Lower lobe of right lung (tissue), 2 donors: ENCODE results near the gene MOXD1. TPM values are rescaled to one million over a fixed set of nuclear protein-coding genes. Genes with fewer than 3 reads are reported as not detected.
"Not testable (repeated sequence)": the region's sequence is repeated elsewhere in the genome, so short reads cannot be mapped to it uniquely, and the experiment has no call there.

ENCODE experiments used
- ATAC-seq, 2 donors: fragments of 200-7000 bp; cut with Tn5 transposase; one replicate each; pipeline ENCODE4 v1.9.1; 2020 to 2022; ENCODE audit warnings: mild to moderate bottlenecking in 2 of 2, moderate library complexity in 2 of 2
- DNase-seq: peaks from one replicate; pipeline ENCODE4 v3.0.0-alpha.2; 2020
- H3K27ac ChIP-seq: fragments of 200-600 bp; one replicate; pipeline ENCODE4 v1.8.0; 2022
- H3K27me3 ChIP-seq: fragments of 200-600 bp; one replicate; pipeline ENCODE4 v1.8.0; 2022; ENCODE audit warnings: low read depth
- H3K36me3 ChIP-seq: fragments of 200-600 bp; one replicate; pipeline ENCODE4 v1.8.0; 2022; ENCODE audit warnings: mild to moderate bottlenecking
- H3K4me1 ChIP-seq: fragments of 200-600 bp; one replicate; pipeline ENCODE4 v1.8.0; 2022
- H3K4me3 ChIP-seq: fragments of 200-600 bp; one replicate; pipeline ENCODE4 v1.8.0; 2022; ENCODE audit warnings: mild to moderate bottlenecking
- H3K9me3 ChIP-seq: fragments of 200-600 bp; one replicate; pipeline ENCODE4 v1.8.0; 2022
- CTCF ChIP-seq: fragments of 200-600 bp; IDR thresholded peaks from one replicate; pipeline ENCODE4 v1.8.0; 2022; ENCODE audit warnings: antibody characterized with exemption, mild to moderate bottlenecking
- intact Hi-C: fragments of 100-400 bp; cut with DNase I; formaldehyde crosslinking; loops from one replicate; pipeline ENCODE4 v1.11.0; 2022
- total RNA-seq: library from RNA; stranded (reverse); fragmentation: NEBNext Ultra II Directional; extraction: Animal tissue kit (Norgen Biotek cat#: 25700); gene quantifications from one replicate; pipeline ENCODE4 v1.2.1, GENCODE V29; 2021
- donor health status: DM: no; HTN: yes; CAD: no; lungs with severe emphysema.

The MOXD1 gene
- total RNA-seq, 1 donor from 2014 or later: 13.4 TPM

- Histone ChIP-seq H3K4me3 (no peak overlapping the region), H3K27me3 (no peaks in the 10 kb centered on the region), H3K4me1 (no peaks in the 10 kb centered on the region), H3K27ac (no peak overlapping the region), H3K9me3 (no peaks in the 10 kb centered on the region), H3K36me3 (no peaks in the 10 kb centered on the region)
- ATAC-seq (no peak), DNase-seq (no peak)
- TF ChIP-seq CTCF: no peak
- intact Hi-C loops: no loop called here
Measured at GRCh38 chr6:132362442-132363185, 38.7 kb downstream of the MOXD1 start.

- ATAC-seq (no peak), DNase-seq (no peak)
- no peak for TF ChIP-seq CTCF
- intact Hi-C loops: no loop called here
- H3K9me3 ChIP-seq: no peaks in the 10 kb centered on the region
- H3K4me3 ChIP-seq: no peak overlapping the region
- no peaks in the 10 kb centered on the region for H3K4me1 ChIP-seq
- H3K27me3 ChIP-seq: no peaks in the 10 kb centered on the region
- H3K36me3 ChIP-seq: no peaks in the 10 kb centered on the region
- H3K27ac ChIP-seq: no peak overlapping the region
Measured at GRCh38 chr6:132361101-132361500, 40.2 kb downstream of the MOXD1 start.

- ATAC-seq: no peak
- Histone ChIP-seq H3K36me3 (no peaks in the 10 kb centered on the region), H3K4me1 (no peaks in the 10 kb centered on the region), H3K9me3 (no peaks in the 10 kb centered on the region), H3K27me3 (no peaks in the 10 kb centered on the region), H3K27ac (no peak overlapping the region), H3K4me3 (no peak overlapping the region)
- intact Hi-C loops: no loop called here
- TF ChIP-seq CTCF: no peak
- no peak for DNase-seq
Measured at GRCh38 chr6:132359886-132360285, 41.4 kb downstream of the MOXD1 start.

- H3K4me1 ChIP-seq: no peaks in the 10 kb centered on the region
- H3K36me3 ChIP-seq: no peaks in the 10 kb centered on the region
- ATAC-seq: no peak
- no peak overlapping the region for H3K27ac ChIP-seq
- no peak for DNase-seq
- no peaks in the 10 kb centered on the region for H3K27me3 ChIP-seq
- H3K4me3 ChIP-seq: no peak overlapping the region
- TF ChIP-seq CTCF: no peak
- intact Hi-C loops: no loop called here
- no peaks in the 10 kb centered on the region for H3K9me3 ChIP-seq
Measured at GRCh38 chr6:132357120-132357519, 44.2 kb downstream of the MOXD1 start.

GRCh38 chr6:132354517-132355167 is 46.6 kb downstream of the MOXD1 start:
- Histone ChIP-seq H3K4me1 (no peaks in the 10 kb centered on the region), H3K9me3 (no peaks in the 10 kb centered on the region), H3K27ac (no peak overlapping the region), H3K36me3 (no peaks in the 10 kb centered on the region), H3K27me3 (no peaks in the 10 kb centered on the region), H3K4me3 (no peak overlapping the region)
- TF ChIP-seq CTCF: no peak
- DNase-seq (peak; percentile 75), ATAC-seq (no peak)
- intact Hi-C loops: no loop called here

- intact Hi-C loops, H3K27ac ChIP-seq, DNase-seq, H3K4me1 ChIP-seq, H3K4me3 ChIP-seq, ATAC-seq, H3K36me3 ChIP-seq, H3K9me3 ChIP-seq, H3K27me3 ChIP-seq: not testable (repeated sequence)
Measured at GRCh38 chr6:132351986-132352385, 49.3 kb downstream of the MOXD1 start.
